ENCODE results near the gene TENT5C.

GRCh38 chr1:117590273-117590925, 15.4 kb upstream of the TENT5C start:
- no peak for TF ChIP-seq CTCF (IDR thresholded peaks at IDR 0.05; ENCODE audit: insufficient read depth, low read length)
- no peak for TF ChIP-seq POLR2AphosphoS5 (IDR thresholded peaks at IDR 0.05; ENCODE audit: low read depth)
